Activated T-cell treated with anti-CD3 and anti-CD28 coated beads for 48 hours (primary cell): Measurements from ENCODE around the gene ZBTB17.
"Not testable (repeated sequence)": the region's sequence is repeated elsewhere in the genome, so short reads cannot be mapped to it uniquely, and the experiment has no call there.

Experiments used
- DNase-seq: peaks from one replicate; pipeline ENCODE4 v3.0.0-alpha.2; 2020; ENCODE audit warnings: low read depth

The ZBTB17 gene

GRCh38 chr1:15934211-15935055, 41.5 kb downstream of the ZBTB17 start:
- DNase-seq: no peak

- DNase-seq: no peak
These were observed 42.2 kb downstream of the ZBTB17 start for GRCh38 chr1:15933684-15934083.

DNA sequence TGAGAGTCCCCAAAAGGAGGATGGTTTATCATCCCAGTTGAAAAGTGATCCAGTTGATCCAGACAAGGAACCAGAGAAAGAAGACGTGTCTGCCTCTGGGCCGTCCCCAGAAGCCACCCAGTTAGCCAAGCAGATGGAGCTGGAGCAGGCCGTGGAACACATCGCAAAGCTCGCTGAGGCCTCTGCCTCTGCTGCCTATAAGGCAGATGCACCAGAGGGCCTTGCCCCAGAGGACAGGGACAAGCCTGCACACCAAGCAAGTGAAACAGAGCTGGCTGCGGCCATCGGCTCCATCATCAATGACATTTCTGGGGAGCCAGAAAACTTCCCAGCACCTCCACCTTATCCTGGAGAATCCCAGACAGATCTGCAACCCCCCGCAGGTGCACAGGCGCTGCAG, 43.3 kb downstream of the ZBTB17 start:
- DNase-seq: no peak

GRCh38 chr1:15931884-15932283, 44.0 kb downstream of the ZBTB17 start:
- DNase-seq: no peak

DNA sequence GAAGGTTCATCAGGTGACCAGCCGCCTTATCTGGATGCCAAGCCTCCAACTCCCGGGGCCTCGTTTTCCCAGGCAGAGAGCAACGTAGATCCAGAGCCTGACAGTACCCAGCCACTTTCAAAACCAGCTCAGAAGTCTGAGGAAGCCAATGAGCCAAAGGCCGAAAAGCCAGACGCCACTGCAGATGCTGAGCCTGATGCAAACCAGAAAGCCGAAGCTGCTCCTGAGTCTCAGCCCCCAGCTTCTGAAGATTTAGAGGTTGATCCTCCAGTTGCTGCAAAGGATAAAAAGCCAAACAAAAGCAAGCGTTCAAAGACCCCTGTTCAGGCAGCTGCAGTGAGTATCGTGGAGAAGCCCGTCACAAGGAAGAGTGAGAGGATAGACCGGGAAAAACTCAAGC, 44.5 kb downstream of the ZBTB17 start:
- DNase-seq: no peak

GRCh38 chr1:15928971-15929965, 46.6 kb downstream of the ZBTB17 start:
- no peak for DNase-seq

GRCh38 chr1:15926448-15926847, 49.5 kb downstream of the ZBTB17 start:
- not testable (repeated sequence) for DNase-seq

DNA sequence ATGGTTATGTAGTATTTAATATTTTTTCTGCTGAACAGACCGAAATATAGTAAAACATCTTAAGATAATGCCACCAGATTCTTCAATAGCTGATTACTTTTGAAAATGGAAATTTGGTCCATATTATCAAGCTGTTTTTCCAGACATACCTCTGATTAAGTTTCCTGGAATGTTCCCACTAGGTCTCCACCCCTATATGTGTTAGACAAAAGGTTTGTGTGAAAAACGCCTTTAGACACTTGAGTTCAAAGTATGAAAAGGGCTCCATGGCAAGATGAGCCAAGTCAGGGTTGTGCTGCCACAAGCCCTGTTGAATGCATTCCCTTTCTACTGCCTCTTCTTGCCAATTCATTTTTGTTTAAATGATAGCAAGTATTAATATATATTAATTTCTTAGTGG, 52.7 kb downstream of the ZBTB17 start:
- DNase-seq: no peak

DNA sequence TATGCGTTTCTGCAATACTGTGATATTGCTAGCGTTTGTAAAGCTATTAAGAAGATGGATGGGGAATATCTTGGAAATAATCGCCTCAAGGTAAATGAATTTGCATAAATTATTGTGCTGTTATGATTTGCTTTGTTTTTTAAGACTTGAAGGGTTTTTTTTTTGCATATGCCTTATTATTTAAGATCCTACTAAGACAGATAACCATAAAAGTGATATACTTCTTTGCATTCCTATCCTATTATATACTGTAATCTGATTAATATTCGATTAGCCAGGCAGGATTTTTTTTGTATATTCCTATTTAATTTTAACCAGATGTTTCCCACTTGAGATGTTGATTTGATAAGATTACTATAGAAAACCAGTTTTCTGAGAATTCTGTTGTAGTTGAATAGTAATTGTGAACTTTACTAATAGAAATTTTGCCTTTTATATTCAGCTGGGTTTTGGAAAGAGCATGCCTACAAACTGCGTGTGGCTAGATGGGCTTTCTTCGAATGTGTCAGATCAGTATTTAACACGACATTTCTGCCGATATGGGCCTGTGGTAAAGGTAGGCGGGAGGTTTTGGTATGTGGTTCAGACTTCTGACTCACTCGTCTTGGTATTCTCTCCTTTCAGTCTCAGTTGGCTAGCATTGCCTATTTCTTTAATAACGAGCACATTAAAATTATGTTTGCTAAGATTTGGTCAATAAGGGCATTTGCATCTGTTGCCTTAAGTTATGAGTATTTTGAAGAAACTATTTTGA, 56.8 kb downstream of the ZBTB17 start:
- DNase-seq: peak; percentile 54

DNA sequence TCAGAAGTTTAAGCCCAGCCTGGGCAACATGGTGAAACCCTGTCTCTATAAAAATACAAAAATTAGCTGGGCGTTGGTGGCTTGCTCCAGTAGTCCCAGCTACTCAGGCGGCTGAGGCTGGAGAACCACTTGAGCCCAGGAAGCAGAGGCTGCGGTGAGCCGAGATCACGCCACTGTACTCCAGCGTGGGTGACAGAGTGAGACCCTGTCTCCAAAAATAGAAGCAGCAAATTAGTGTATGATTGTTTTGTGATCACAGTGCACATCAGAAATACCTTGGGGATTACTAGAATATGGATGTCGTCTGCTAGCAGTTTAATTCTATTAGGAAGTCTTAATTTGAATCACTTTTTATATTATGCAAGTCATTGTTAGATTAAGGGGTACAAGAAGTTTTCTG, 59.0 kb downstream of the ZBTB17 start:
- no peak for DNase-seq

- no peak for DNase-seq
These were observed 59.5 kb downstream of the ZBTB17 start for GRCh38 chr1:15916417-15916816.

- no peak for DNase-seq
These were observed 59.9 kb downstream of the ZBTB17 start for GRCh38 chr1:15915991-15916390.

DNA sequence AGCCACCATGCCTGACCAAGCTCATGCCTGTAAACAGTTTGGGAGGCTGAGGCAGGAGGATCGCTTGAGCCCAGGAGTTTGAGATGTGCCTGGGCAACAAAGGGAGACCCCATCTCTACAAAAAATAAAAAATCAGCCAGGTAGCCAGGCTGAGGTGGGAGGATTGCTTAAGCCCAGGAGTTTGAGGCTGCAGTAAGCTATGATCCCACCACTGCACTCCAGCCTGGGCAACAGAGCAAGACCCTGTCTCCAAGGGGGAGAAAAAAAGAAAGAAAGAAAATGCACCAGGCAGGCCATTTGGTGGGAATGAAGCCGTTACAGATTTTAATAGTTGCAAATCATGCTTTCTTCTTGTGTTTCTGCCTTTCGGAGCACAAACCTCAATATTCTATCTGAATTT, 62.3 kb downstream of the ZBTB17 start:
- not testable (repeated sequence) for DNase-seq

GRCh38 chr1:15911927-15912326, 64.0 kb downstream of the ZBTB17 start:
- no peak for DNase-seq

DNA sequence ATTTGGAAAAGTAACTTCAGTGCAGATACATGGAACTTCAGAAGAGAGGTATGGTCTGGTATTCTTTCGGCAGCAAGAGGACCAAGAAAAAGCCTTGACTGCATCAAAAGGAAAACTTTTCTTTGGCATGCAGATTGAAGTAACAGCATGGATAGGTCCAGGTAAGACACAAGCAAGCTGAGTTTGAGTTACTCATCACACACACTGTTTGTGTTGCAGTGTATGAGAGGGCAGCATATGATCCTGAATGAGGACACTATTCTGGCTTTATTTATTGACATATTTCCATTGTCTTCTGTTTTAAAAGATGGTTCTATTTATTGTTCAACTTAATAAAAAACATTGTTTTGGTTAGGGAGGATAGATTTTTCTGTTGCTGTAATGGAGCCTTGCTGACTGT, 64.8 kb downstream of the ZBTB17 start:
- DNase-seq: no peak

DNA sequence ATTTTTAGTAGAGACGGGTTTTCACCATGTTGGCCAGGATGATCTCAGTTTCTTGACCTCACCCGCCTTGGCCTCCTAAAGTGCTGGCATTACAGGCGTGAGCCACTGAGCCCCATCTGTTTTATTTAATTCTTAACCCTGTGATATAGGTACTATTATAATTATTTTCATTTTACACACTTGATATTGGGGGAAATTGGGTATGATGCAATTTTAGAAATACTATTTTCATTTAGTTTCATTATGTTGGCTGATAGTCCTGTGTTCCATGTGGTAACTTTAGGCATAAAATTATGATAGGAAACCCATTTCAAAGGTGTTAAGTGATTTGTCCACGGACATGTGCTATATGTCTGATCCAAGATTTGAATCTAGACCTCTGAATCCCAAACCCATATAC, 67.3 kb downstream of the ZBTB17 start:
- DNase-seq: no peak

DNA sequence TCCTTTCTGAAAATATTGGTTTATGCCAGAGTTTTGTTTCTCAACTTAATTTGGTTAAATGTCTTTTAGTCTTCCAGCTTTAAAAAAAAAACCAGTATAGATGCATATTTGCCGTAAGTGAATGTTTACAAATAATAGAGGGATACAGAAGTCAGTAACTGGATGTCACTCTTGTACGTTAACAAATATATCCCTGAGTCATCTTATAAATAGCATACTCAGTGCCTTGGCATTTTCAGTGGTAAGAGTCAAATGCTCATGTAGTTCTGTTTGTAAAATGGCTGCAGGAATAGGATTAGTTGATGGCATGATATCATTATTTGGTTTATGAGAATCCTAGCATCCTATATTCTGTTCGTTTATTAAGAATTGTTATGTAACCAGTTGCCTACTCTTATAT, 73.0 kb downstream of the ZBTB17 start:
- no peak for DNase-seq

- no peak for DNase-seq
These were observed 75.1 kb downstream of the ZBTB17 start for GRCh38 chr1:15900662-15901279.

DNA sequence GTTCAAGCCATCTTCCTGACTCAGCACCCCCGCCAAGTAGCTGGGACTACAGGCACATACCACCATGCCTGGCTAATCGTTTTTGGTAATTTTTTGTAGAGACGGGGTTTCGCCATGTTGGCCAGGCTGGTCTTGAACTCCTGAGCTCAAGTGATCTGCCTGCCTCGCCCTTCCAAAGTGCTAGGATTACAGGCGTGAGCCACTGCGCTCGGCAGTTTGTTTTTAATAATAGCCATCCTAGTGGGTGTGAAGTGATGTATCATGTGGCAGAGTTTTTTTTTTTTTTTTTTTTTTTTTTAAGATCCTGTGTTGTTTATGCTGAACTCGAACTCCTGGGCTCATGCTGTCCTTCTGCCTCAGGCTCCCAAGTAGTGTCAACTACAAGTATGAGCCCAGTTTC, 76.6 kb downstream of the ZBTB17 start:
- DNase-seq: no peak

DNA sequence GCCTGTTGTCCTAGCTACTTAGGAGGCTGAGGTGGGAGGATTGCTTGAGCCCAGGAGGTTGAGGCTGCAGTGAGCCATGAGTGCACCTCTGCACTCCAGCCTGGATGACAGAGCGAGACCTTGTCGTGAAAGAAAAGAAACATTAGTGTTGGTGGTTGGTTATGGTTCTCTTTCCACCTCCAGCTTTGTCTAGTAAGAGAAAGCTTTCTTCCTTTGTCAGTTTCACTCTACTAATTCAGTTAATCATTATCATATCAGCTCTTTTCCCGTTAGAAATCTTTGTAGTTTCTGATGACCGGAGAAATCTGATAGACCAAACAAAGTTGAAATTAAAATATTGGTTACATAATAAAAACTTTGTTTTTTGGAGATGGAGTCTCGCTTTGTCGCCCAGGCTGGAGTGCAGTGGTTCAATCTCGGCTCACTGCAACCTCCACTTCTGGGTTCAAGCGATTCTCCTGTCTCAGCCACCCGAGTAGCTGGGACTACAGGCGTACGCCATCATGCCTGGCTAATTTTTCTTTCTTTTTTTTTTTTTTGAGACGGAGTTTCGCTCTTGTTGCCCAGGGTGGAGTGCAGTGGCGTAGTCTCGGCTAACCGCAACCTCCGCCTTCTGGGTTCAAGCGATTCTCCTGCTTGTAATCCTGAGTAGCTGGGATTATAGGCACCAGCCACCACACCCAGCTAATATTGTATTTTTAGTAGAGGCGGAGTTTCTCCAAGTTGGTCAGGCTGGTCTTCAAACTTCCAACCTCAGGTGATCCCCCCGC, 78.9 kb downstream of the ZBTB17 start:
- DNase-seq: not testable (repeated sequence)

- DNase-seq: no peak
These were observed 80.7 kb downstream of the ZBTB17 start for GRCh38 chr1:15895233-15895632.
